Activated naive CD4-positive, alpha-beta T cell treated with anti-CD3 and anti-CD28 coated beads, Interleukin-2, amount 50 U/mL, for 24 hours (primary cell): Measurements from ENCODE around the gene SPRED2.
"Not testable (repeated sequence)": the region's sequence is repeated elsewhere in the genome, so short reads cannot be mapped to it uniquely, and the experiment has no call there.

Source experiments
- H3K27ac Mint-ChIP-seq: one replicate; pipeline ENCODE4 v1.8.0; 2021; ENCODE audit warnings: mild to moderate bottlenecking, mixed read lengths
- H3K27me3 Mint-ChIP-seq: one replicate; pipeline ENCODE4 v1.8.0; 2021; ENCODE audit warnings: mixed read lengths
- H3K36me3 Mint-ChIP-seq: one replicate; pipeline ENCODE4 v1.8.0; 2021; ENCODE audit warnings: mixed read lengths
- H3K4me1 Mint-ChIP-seq: one replicate; pipeline ENCODE4 v1.8.0; 2021; ENCODE audit warnings: mixed read lengths
- H3K4me3 Mint-ChIP-seq: one replicate; pipeline ENCODE4 v1.8.0; 2021; ENCODE audit warnings: mild to moderate bottlenecking, mixed read lengths
- H3K9me3 Mint-ChIP-seq: one replicate; pipeline ENCODE4 v1.8.0; 2021; ENCODE audit warnings: mixed read lengths

SPRED2 gene

GRCh38 chr2:65339648-65340047, 92.8 kb downstream of the SPRED2 start:
- no peaks in the 10 kb centered on the region for H3K36me3 Mint-ChIP-seq

GRCh38 chr2:65338830-65339495, 93.4 kb downstream of the SPRED2 start:
- not testable (repeated sequence) for H3K36me3 Mint-ChIP-seq, H3K4me1 Mint-ChIP-seq, H3K4me3 Mint-ChIP-seq, H3K9me3 Mint-ChIP-seq, H3K27ac Mint-ChIP-seq, H3K27me3 Mint-ChIP-seq

More at GRCh38 chr2:65339648-65340047, 92.8 kb downstream of the SPRED2 start:
- Mint-ChIP-seq H3K4me1 (no peaks in the 10 kb centered on the region), H3K27ac (no peak overlapping the region), H3K9me3 (no peaks in the 10 kb centered on the region), H3K27me3 (no peaks in the 10 kb centered on the region), H3K4me3 (no peak overlapping the region)

- H3K4me1 Mint-ChIP-seq, H3K4me3 Mint-ChIP-seq, H3K27me3 Mint-ChIP-seq, H3K36me3 Mint-ChIP-seq, H3K9me3 Mint-ChIP-seq, H3K27ac Mint-ChIP-seq: not testable (repeated sequence)
Observed at GRCh38 chr2:65337915-65338314, 94.5 kb downstream of the SPRED2 start.

GRCh38 chr2:65334714-65335113, 97.7 kb downstream of the SPRED2 start:
- Mint-ChIP-seq H3K4me1 (no peaks in the 10 kb centered on the region), H3K4me3 (no peak overlapping the region), H3K36me3 (peaks cover 2% of the 10 kb centered on the region), H3K27ac (no peak overlapping the region), H3K9me3 (no peaks in the 10 kb centered on the region), H3K27me3 (no peaks in the 10 kb centered on the region)

- Mint-ChIP-seq H3K27ac (no peak overlapping the region), H3K4me3 (no peak overlapping the region), H3K4me1 (no peaks in the 10 kb centered on the region), H3K36me3 (peaks cover 2% of the 10 kb centered on the region), H3K27me3 (no peaks in the 10 kb centered on the region), H3K9me3 (no peaks in the 10 kb centered on the region)
Observed at GRCh38 chr2:65331336-65332025, 100.9 kb downstream of the SPRED2 start.

GRCh38 chr2:65329525-65329924, 102.9 kb downstream of the SPRED2 start:
- Mint-ChIP-seq H3K27ac (no peak overlapping the region), H3K9me3 (no peaks in the 10 kb centered on the region)

GRCh38 chr2:65326276-65326675, 106.1 kb downstream of the SPRED2 start:
- Mint-ChIP-seq H3K27ac (no peak overlapping the region), H3K9me3 (no peaks in the 10 kb centered on the region), H3K4me1 (no peaks in the 10 kb centered on the region), H3K4me3 (no peak overlapping the region), H3K36me3 (no peaks in the 10 kb centered on the region), H3K27me3 (no peaks in the 10 kb centered on the region)

More at GRCh38 chr2:65329525-65329924, 102.9 kb downstream of the SPRED2 start:
- Mint-ChIP-seq H3K4me1 (no peaks in the 10 kb centered on the region), H3K4me3 (no peak overlapping the region), H3K36me3 (peaks cover 2% of the 10 kb centered on the region), H3K27me3 (no peaks in the 10 kb centered on the region)

- no peak overlapping the region for H3K4me3 Mint-ChIP-seq
- no peaks in the 10 kb centered on the region for H3K4me1 Mint-ChIP-seq
- H3K36me3 Mint-ChIP-seq = no peaks in the 10 kb centered on the region
- no peak overlapping the region for H3K27ac Mint-ChIP-seq
- no peaks in the 10 kb centered on the region for H3K27me3 Mint-ChIP-seq
- no peaks in the 10 kb centered on the region for H3K9me3 Mint-ChIP-seq
Observed at GRCh38 chr2:65325066-65325465, 107.3 kb downstream of the SPRED2 start.

- Mint-ChIP-seq H3K9me3 (no peaks in the 10 kb centered on the region), H3K4me1 (no peaks in the 10 kb centered on the region), H3K36me3 (no peaks in the 10 kb centered on the region), H3K27ac (no peak overlapping the region), H3K4me3 (no peak overlapping the region), H3K27me3 (no peaks in the 10 kb centered on the region)
Observed at GRCh38 chr2:65320946-65321345, 111.5 kb downstream of the SPRED2 start.

- Mint-ChIP-seq H3K36me3 (no peaks in the 10 kb centered on the region), H3K9me3 (no peaks in the 10 kb centered on the region), H3K27me3 (no peaks in the 10 kb centered on the region), H3K27ac (no peak overlapping the region), H3K4me3 (no peak overlapping the region), H3K4me1 (no peaks in the 10 kb centered on the region)
Observed at GRCh38 chr2:65320042-65320725, 112.2 kb downstream of the SPRED2 start.

- Mint-ChIP-seq H3K4me3 (no peak overlapping the region), H3K36me3 (no peaks in the 10 kb centered on the region), H3K27me3 (no peaks in the 10 kb centered on the region), H3K4me1 (no peaks in the 10 kb centered on the region), H3K9me3 (no peaks in the 10 kb centered on the region), H3K27ac (no peak overlapping the region)
Observed at GRCh38 chr2:65319674-65320041, 112.7 kb downstream of the SPRED2 start.

- H3K27me3 Mint-ChIP-seq = no peaks in the 10 kb centered on the region
- no peaks in the 10 kb centered on the region for H3K36me3 Mint-ChIP-seq
- no peaks in the 10 kb centered on the region for H3K4me1 Mint-ChIP-seq
- H3K9me3 Mint-ChIP-seq = no peaks in the 10 kb centered on the region
- H3K27ac Mint-ChIP-seq = no peak overlapping the region
- H3K4me3 Mint-ChIP-seq = no peak overlapping the region
Observed at GRCh38 chr2:65319072-65319673, 113.2 kb downstream of the SPRED2 start.

GRCh38 chr2:65317841-65318240, 114.6 kb downstream of the SPRED2 start:
- H3K36me3 Mint-ChIP-seq = peaks cover 4% of the 10 kb centered on the region
- no peak overlapping the region for H3K4me3 Mint-ChIP-seq
- no peak overlapping the region for H3K27ac Mint-ChIP-seq
- H3K9me3 Mint-ChIP-seq = no peaks in the 10 kb centered on the region
- H3K4me1 Mint-ChIP-seq = peaks cover 4% of the 10 kb centered on the region
- no peaks in the 10 kb centered on the region for H3K27me3 Mint-ChIP-seq

- not testable (repeated sequence) for H3K27me3 Mint-ChIP-seq, H3K27ac Mint-ChIP-seq, H3K4me1 Mint-ChIP-seq, H3K4me3 Mint-ChIP-seq, H3K36me3 Mint-ChIP-seq, H3K9me3 Mint-ChIP-seq
Observed at GRCh38 chr2:65317351-65317750, 115.0 kb downstream of the SPRED2 start.

- peaks cover 5% of the 10 kb centered on the region for H3K36me3 Mint-ChIP-seq
- H3K4me1 Mint-ChIP-seq = peaks cover 4% of the 10 kb centered on the region
- H3K27me3 Mint-ChIP-seq = no peaks in the 10 kb centered on the region
- no peak overlapping the region for H3K27ac Mint-ChIP-seq
- no peak overlapping the region for H3K4me3 Mint-ChIP-seq
- no peaks in the 10 kb centered on the region for H3K9me3 Mint-ChIP-seq
Observed at GRCh38 chr2:65316072-65316471, 116.3 kb downstream of the SPRED2 start.
